Measurements from ENCODE around the gene EXOSC1. TPM values are rescaled to one million over a fixed set of nuclear protein-coding genes. Genes with fewer than 3 reads are reported as not detected.
A peak's percentile ranks its signal among the peaks of the same experiment; 100 is the strongest.

EXOSC1 gene
- total and polyA plus RNA-seq, 2 of the 13 experiments (the other 11 are each of a cell fraction or from before 2014, with no cell fraction given), result 36.3 to 39.9 TPM

DNA sequence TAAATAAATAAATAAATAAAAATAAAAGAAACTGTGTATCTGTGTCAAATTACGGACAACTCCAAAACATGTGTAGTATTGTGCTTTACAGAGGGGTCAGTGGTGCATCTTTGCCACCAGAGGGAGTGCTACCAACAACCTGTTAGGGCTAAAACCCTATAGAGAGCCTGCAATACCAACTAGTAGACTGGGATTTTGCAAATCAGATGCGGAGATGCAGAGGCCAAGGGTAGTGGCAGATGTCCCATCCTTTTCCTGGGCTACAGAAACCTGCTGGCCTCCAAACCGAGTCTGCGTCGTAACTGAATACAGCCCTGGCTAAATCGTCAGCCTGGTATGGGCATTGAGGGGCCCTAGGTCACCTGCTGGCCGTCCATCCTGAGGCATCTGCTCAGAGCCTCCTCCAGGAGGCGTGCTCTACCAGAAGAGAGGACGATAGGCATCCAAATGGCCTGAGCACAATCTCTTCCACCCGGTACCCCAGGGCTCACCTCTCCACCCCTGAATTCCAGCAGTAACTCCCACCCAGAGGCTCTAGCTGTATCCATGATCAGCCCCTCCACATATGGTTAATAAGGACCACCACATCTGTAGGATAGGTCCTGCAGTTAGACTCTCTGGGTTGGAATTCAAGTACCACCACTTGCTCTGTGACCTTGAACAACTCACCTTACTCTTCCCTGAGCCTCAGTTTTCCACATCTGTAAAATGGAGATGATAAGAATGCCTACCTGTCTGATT is 38.4 kb downstream of the EXOSC1 start (continued):
- TF ChIP-seq MTA3 (CRISPR knock-in tag; IDR thresholded peaks at IDR 0.05), result no peak
- no peak for TF ChIP-seq ZNF326 (CRISPR knock-in tag; IDR thresholded peaks at IDR 0.05; ENCODE audit: borderline replicate concordance)
- TF ChIP-seq ZBTB21 (CRISPR knock-in tag; IDR thresholded peaks at IDR 0.05), result 0 out of 2 replicates have a peak, but pooled peaks have one; percentile 32
- no peak for TF ChIP-seq ZBED4 (CRISPR knock-in tag; IDR thresholded peaks at IDR 0.05; ENCODE audit: borderline replicate concordance)
- TF ChIP-seq, protein P1, sequence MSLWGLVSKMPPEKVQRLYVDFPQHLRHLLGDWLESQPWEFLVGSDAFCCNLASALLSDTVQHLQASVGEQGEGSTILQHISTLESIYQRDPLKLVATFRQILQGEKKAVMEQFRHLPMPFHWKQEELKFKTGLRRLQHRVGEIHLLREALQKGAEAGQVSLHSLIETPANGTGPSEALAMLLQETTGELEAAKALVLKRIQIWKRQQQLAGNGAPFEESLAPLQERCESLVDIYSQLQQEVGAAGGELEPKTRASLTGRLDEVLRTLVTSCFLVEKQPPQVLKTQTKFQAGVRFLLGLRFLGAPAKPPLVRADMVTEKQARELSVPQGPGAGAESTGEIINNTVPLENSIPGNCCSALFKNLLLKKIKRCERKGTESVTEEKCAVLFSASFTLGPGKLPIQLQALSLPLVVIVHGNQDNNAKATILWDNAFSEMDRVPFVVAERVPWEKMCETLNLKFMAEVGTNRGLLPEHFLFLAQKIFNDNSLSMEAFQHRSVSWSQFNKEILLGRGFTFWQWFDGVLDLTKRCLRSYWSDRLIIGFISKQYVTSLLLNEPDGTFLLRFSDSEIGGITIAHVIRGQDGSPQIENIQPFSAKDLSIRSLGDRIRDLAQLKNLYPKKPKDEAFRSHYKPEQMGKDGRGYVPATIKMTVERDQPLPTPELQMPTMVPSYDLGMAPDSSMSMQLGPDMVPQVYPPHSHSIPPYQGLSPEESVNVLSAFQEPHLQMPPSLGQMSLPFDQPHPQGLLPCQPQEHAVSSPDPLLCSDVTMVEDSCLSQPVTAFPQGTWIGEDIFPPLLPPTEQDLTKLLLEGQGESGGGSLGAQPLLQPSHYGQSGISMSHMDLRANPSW (CRISPR knock-in tag; IDR thresholded peaks at IDR 0.05; ENCODE audit: borderline replicate concordance), result peak; percentile 45; the same call in 1 of the 2 replicates
- no peak for TF ChIP-seq MED8 (CRISPR knock-in tag; IDR thresholded peaks at IDR 0.05; ENCODE audit: insufficient replicate concordance)
- no peak for TF ChIP-seq ZNF775 (CRISPR knock-in tag; IDR thresholded peaks at IDR 0.05; ENCODE audit: borderline replicate concordance)
- TF ChIP-seq DNMT1 (CRISPR knock-in tag; IDR thresholded peaks at IDR 0.05), result no peak
- no peak for TF ChIP-seq ZNF597 (CRISPR knock-in tag; IDR thresholded peaks at IDR 0.05)
- TF ChIP-seq U2AF2 (IDR thresholded peaks at IDR 0.05; ENCODE audit: low read depth, low read length), result no peak
- TF ChIP-seq TEAD2 (CRISPR knock-in tag; IDR thresholded peaks at IDR 0.05), result no peak
- TF ChIP-seq TBL1XR1 (IDR thresholded peaks at IDR 0.05; ENCODE audit: borderline replicate concordance, low read length, partially characterized antibody), result peak; percentile 64
- no peak for TF ChIP-seq ZNF512 (CRISPR knock-in tag; IDR thresholded peaks at IDR 0.05)
- no peak for TF ChIP-seq HNRNPUL1 (IDR thresholded peaks at IDR 0.05; ENCODE audit: low read depth, low read length)
- peak; percentile 70; the same call in 1 of the 2 replicates for TF ChIP-seq ZNF605 (CRISPR knock-in tag; IDR thresholded peaks at IDR 0.05)
- TF ChIP-seq SAFB2 (CRISPR knock-in tag; IDR thresholded peaks at IDR 0.05; ENCODE audit: borderline replicate concordance, low read depth), result no peak
- TF ChIP-seq, protein P2, sequence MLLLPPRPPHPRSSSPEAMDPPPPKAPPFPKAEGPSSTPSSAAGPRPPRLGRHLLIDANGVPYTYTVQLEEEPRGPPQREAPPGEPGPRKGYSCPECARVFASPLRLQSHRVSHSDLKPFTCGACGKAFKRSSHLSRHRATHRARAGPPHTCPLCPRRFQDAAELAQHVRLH (CRISPR knock-in tag; IDR thresholded peaks at IDR 0.05; ENCODE audit: borderline replicate concordance, low read depth), result 0 out of 2 replicates have a peak, but pooled peaks have one; percentile 36
- no peak for TF ChIP-seq LBX2 (CRISPR knock-in tag; IDR thresholded peaks at IDR 0.05; ENCODE audit: borderline replicate concordance)

All from HepG2 (cell line).